ACC112 (cell line): ENCODE measurements around the gene AFF2.

Experiments used
- H2AFZ ChIP-seq: fragments of 200-600 bp; sonication (generic); one replicate; pipeline ENCODE4 v1.6.0; 2017; ENCODE audit warnings: antibody characterized with exemption, low read length; ENCODE audit not compliant: unreplicated experiment
- H3K27ac ChIP-seq: fragments of 200-600 bp; sonication (generic); 2 replicates; pipeline ENCODE4 v1.5.1; 2014; ENCODE audit warnings: low read depth, mild to moderate bottlenecking, antibody characterized with exemption, low read length, moderate library complexity
- H3K27me3 ChIP-seq: fragments of 200-600 bp; sonication (generic); 2 replicates; pipeline ENCODE4 v1.6.1; 2014; ENCODE audit warnings: mild to moderate bottlenecking, antibody characterized with exemption, low read length, moderate library complexity, mixed read lengths; ENCODE audit not compliant: insufficient read depth
- H3K36me3 ChIP-seq: fragments of 200-600 bp; sonication (generic); 2 replicates; pipeline ENCODE4 v1.6.1; 2016; ENCODE audit warnings: mild to moderate bottlenecking, antibody characterized with exemption, low read length, moderate library complexity, mixed read lengths; ENCODE audit not compliant: insufficient read depth
- H3K4me1 ChIP-seq: fragments of 200-600 bp; sonication (generic); one replicate; pipeline ENCODE4 v1.6.1; 2016; ENCODE audit warnings: low read length, mixed read lengths; ENCODE audit not compliant: insufficient read depth, unreplicated experiment, control insufficient read depth
- H3K4me3 ChIP-seq: fragments of 200-600 bp; sonication (generic); 2 replicates; pipeline ENCODE4 v1.5.1; 2014; ENCODE audit warnings: mild to moderate bottlenecking, low read depth, low read length
- H3K79me2 ChIP-seq: fragments of 200-600 bp; sonication (generic); one replicate; pipeline ENCODE4 v1.6.0; 2016; ENCODE audit warnings: low read length; ENCODE audit not compliant: control insufficient read depth, unreplicated experiment, insufficient read depth

The AFF2 gene

DNA sequence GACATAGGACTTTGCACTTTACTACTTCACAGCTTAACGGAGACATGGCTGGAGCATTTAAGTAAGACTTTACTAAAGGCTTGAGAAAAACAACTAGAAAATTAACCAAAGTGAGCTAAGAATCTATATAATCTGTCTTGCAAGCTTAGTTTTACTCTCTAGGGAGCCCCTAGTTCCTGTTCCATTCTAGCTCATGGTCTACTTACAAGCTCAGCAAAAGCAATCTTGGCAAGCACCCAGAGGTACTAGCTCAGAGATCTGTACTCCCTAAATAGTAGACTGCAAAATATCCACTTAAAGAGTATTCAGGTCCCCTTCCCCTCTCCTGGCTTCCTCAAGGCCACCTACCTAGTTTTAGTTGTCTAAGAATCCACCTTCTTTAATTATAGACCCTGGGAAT is 535.7 kb downstream of the AFF2 start:
- Histone ChIP-seq H3K4me1 (peaks cover 5% of the 10 kb centered on the region), H3K79me2 (no peaks in the 10 kb centered on the region), H3K27me3 (no peaks in the 10 kb centered on the region), H2AFZ (no peak overlapping the region), H3K36me3 (no peaks in the 10 kb centered on the region), H3K27ac (no peak overlapping the region), H3K4me3 (no peak overlapping the region)

DNA sequence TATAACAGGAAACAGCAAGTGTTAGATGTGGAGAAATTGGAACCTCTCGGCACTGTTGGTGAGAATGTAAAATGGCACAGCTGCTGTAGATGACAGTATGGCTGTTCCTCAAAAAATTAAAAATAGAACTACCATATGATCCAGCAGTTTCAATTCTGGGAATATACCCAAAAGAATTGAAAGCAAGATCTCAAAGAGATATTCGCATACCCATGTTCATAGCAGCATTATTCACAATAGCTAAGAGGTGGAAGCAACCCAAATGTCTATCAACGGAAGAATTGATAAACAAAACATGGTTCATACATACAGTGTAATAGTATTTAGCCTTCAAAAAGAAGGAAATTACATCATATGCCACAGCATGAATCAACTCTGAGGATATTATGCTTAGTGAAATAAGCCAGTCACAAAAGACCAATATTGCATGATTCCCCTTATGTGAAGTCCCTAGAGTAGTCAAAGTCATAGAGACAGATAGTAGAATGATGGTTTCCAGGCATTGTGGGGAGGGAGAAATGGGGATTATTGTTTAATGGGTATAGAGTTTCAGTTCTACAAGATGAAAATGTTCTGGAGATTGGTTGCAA is 537.0 kb downstream of the AFF2 start:
- Histone ChIP-seq H2AFZ (no peak overlapping the region), H3K4me3 (no peak overlapping the region)

DNA sequence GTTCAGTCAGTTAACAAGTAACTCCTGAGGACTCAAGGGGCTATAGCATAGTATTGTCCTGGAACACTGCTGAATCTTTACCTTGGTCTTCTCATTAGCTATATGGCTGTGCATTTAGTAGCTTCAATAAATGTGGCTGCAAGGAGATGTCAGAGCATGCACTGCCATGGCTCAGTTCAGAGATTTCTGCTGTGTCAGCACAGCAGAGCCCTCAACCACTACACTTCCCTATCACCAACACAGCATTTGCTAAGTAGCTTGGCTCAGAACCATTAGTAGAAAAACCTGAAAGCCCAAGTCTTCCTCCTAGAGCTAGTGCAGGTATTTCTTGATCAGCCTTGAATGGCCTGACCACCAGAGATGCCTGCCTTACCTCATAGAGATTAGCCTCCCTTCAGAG is 538.6 kb downstream of the AFF2 start:
- H3K36me3 ChIP-seq: no peaks in the 10 kb centered on the region
- no peaks in the 10 kb centered on the region for H3K27me3 ChIP-seq
- H3K4me3 ChIP-seq: no peak overlapping the region
- H2AFZ ChIP-seq: no peak overlapping the region
- no peaks in the 10 kb centered on the region for H3K79me2 ChIP-seq
- H3K27ac ChIP-seq: no peak overlapping the region
- peaks cover 7% of the 10 kb centered on the region for H3K4me1 ChIP-seq

More for the DNA sequence above, 537.0 kb downstream of the AFF2 start:
- Histone ChIP-seq H3K27me3 (no peaks in the 10 kb centered on the region), H3K79me2 (no peaks in the 10 kb centered on the region), H3K36me3 (no peaks in the 10 kb centered on the region), H3K27ac (no peak overlapping the region), H3K4me1 (peaks cover 7% of the 10 kb centered on the region)

DNA sequence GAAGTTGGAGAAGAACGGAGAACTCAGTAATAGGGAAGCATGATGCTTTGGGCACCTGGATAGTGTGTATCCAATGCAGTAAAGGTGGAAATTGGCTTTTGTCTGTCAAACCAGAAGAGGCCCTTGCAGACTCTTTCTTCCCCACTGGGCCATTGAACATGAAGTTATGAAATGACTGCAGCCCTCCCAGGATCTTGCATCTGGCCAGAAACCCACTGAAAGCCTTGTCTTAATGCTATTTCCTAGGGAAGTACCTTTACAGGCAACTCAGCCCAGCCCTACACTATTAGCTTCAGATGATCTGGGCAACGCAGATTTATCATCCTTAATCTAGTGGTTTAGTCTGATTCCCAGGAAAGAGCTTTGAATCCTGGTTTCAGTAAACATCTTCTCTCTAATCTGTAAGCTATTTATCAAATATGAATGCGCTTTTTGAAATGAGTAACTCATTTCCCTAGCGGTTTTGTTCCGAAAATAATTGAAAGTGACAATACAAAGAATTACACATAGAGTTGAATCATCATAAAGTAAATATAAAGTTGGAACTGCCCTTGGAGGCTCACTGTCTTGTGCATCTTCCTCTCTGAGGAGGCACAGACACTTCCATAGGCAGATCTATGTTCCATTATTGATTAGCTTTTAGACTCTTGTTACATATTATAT is 540.6 kb downstream of the AFF2 start:
- H3K4me3 ChIP-seq: no peak overlapping the region
- H3K27ac ChIP-seq: peak overlapping the region; percentile 34; the same call in 1 of the 2 replicates
- no peak overlapping the region for H2AFZ ChIP-seq
- no peaks in the 10 kb centered on the region for H3K79me2 ChIP-seq
- peaks cover 7% of the 10 kb centered on the region for H3K4me1 ChIP-seq
- H3K36me3 ChIP-seq: no peaks in the 10 kb centered on the region
- no peaks in the 10 kb centered on the region for H3K27me3 ChIP-seq

DNA sequence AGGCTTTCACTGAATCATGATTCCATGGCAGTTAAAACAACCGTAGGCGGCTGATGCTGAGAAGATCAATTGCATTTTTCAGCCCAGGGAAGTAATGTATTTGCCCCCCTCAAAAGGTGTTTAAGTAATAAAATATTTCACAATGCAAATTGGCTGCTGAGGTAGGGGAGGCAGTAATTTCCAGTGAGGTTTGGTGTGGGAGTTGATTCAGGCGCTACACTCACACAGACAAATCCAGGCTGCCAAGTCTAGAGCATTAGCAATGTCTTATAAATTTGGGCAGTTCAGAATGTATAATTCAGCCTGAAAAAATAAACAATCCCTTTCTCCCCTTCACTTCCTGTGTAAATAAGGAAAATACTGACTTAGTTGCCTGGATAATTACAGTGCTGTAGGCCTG is 543.0 kb downstream of the AFF2 start:
- no peaks in the 10 kb centered on the region for H3K36me3 ChIP-seq
- H2AFZ ChIP-seq: no peak overlapping the region
- H3K27ac ChIP-seq: no peak overlapping the region
- H3K4me1 ChIP-seq: peaks cover 7% of the 10 kb centered on the region
- H3K4me3 ChIP-seq: no peak overlapping the region
- H3K27me3 ChIP-seq: no peaks in the 10 kb centered on the region
- no peaks in the 10 kb centered on the region for H3K79me2 ChIP-seq

DNA sequence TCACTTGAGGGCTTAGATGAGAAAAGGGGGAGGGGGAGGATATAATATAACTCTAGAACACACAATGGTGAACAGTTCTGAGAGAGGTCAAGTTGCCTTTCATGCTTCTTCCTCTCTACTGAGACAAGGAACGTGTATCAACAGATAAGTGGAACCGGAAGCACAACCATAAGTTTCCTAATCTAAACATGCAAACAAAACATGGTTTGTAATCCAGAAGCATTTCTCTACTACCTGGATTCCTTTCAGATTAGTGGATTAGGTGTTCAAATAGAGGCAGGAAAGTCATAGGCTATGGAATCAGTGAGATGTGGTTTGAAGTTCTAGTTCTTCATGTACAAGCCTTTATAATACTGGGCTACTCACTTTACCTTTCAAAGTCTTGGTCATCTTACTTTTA is 544.1 kb downstream of the AFF2 start:
- H3K27ac ChIP-seq: no peak overlapping the region
- no peaks in the 10 kb centered on the region for H3K27me3 ChIP-seq
- H3K4me3 ChIP-seq: no peak overlapping the region
- no peaks in the 10 kb centered on the region for H3K36me3 ChIP-seq
- H3K4me1 ChIP-seq: peaks cover 7% of the 10 kb centered on the region
- H3K79me2 ChIP-seq: no peaks in the 10 kb centered on the region
- no peak overlapping the region for H2AFZ ChIP-seq

DNA sequence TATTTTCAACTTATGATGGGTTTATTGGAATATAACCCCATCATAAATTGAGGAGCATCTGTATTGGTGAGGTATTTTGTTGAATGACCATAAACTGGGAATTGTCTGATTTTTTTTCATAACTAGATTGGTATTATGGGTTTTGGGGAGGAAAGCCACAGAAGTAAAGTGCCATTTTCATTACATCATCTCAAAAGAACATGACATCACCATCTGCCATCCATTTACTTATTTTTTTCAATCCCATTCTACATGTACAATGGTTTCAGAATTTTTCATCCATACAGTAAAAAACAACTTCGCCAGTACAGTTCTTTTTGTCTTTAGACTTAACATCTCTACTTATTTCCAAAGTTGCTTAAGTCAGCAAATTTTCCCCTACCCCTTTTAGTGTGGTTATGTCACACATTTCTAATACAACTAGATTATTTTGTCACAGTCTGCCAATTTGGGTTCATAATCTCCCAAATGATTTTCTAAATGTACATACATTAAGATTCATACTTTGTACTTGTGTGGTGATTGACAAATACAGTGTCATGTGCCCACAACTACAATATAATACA is 545.3 kb downstream of the AFF2 start:
- H3K79me2 ChIP-seq: no peaks in the 10 kb centered on the region
- H3K4me1 ChIP-seq: peaks cover 6% of the 10 kb centered on the region
- H3K4me3 ChIP-seq: no peak overlapping the region
- H3K27ac ChIP-seq: no peak overlapping the region
- H3K27me3 ChIP-seq: no peaks in the 10 kb centered on the region
- no peaks in the 10 kb centered on the region for H3K36me3 ChIP-seq
- no peak overlapping the region for H2AFZ ChIP-seq
